SK-N-SH (cell line): ENCODE measurements around the gene IL18BP.

Experiments
- CHD2 ChIP-seq: fragments of 150-350 bp; IDR thresholded peaks from 2 replicates; pipeline ENCODE4 v1.6.1; 2018; ENCODE audit warnings: low read length; ENCODE audit not compliant: partially characterized antibody
- CTCF ChIP-seq: fragments of 200-600 bp; sonication (generic); IDR thresholded peaks from 2 replicates; pipeline ENCODE4 v1.6.1; 2017; ENCODE audit warnings: antibody characterized with exemption, mild to moderate bottlenecking, moderate library complexity
- EP300 ChIP-seq, 2 experiments: IDR thresholded peaks; 2 replicates each; pipeline versions ENCODE4 v1.4.0 to v1.6.1; 2012; ENCODE audit warnings: borderline replicate concordance in 1 of 2, low read depth in 1 of 2, low read length in 1 of 2
- IRF3 ChIP-seq: fragments of 150-350 bp; IDR thresholded peaks from 2 replicates; pipeline ENCODE4 v1.6.1; 2016; ENCODE audit warnings: mild to moderate bottlenecking, low read depth, low read length
- JUND ChIP-seq: IDR thresholded peaks from 2 replicates; pipeline ENCODE4 v1.4.0; 2012
- NRF1 ChIP-seq: IDR thresholded peaks from 2 replicates; pipeline ENCODE4 v1.6.1; 2012; ENCODE audit warnings: low read depth, mild to moderate bottlenecking, low read length
- POLR2AphosphoS5 ChIP-seq: IDR thresholded peaks from 2 replicates; pipeline ENCODE4 v1.6.1; 2012; ENCODE audit warnings: low read depth, low read length
- REST ChIP-seq: IDR thresholded peaks from 2 replicates; pipeline ENCODE4 v1.6.1; 2012; ENCODE audit warnings: mild to moderate bottlenecking, low read depth, low read length, moderate library complexity
- SMC3 ChIP-seq: IDR thresholded peaks from 2 replicates; pipeline ENCODE4 v1.6.1; 2012; ENCODE audit warnings: low read depth, low read length, improper control_type of control experiment
- TEAD4 ChIP-seq: IDR thresholded peaks from 2 replicates; pipeline ENCODE4 v1.4.0; 2012; ENCODE audit warnings: mild to moderate bottlenecking, borderline replicate concordance; ENCODE audit not compliant: insufficient read depth
- USF1 ChIP-seq: IDR thresholded peaks from 2 replicates; pipeline ENCODE4 v1.4.0; 2012; ENCODE audit warnings: low read depth, borderline replicate concordance
- ZBTB33 ChIP-seq: IDR thresholded peaks from 2 replicates; pipeline ENCODE4 v1.4.0; 2012; ENCODE audit warnings: low read depth, borderline replicate concordance

- TF ChIP-seq CTCF (no peak), CHD2 (no peak), NRF1 (no peak), SMC3 (no peak), EP300 (IDR thresholded peaks at IDR 0.05; ENCODE audit: borderline replicate concordance in 1 of 2, low read depth in 1 of 2, low read length in 1 of 2) (no peak), ZBTB33 (no peak), JUND (no peak), IRF3 (no peak), POLR2AphosphoS5 (no peak), REST (no peak), TEAD4 (no peak), USF1 (no peak)
Observed at GRCh38 chr11:71951741-71952310, 46.9 kb upstream of the IL18BP start.
